PFSK-1 (cell line): ENCODE measurements around the gene GPRIN3.

Experiments used
- POLR2AphosphoS5 ChIP-seq: IDR thresholded peaks from 2 replicates; pipeline ENCODE4 v1.6.1; 2012; ENCODE audit warnings: low read depth, mild to moderate bottlenecking, control low read depth, low read length, moderate library complexity
- REST ChIP-seq, 2 experiments: IDR thresholded peaks; 2 replicates each; pipeline versions ENCODE4 v1.6.1 to v1.8.0; 2011 to 2012; ENCODE audit warnings: low read depth in 2 of 2, low read length in 2 of 2, control low read depth in 1 of 2, inconsistent platforms in 1 of 2, mild to moderate bottlenecking in 1 of 2, moderate library complexity in 1 of 2; ENCODE audit not compliant: insufficient read depth in 1 of 2
- SIN3A ChIP-seq: IDR thresholded peaks from 2 replicates; pipeline ENCODE4 v1.6.1; 2012; ENCODE audit warnings: mild to moderate bottlenecking, low read length, moderate library complexity, borderline replicate concordance; ENCODE audit not compliant: insufficient read depth
- TAF1 ChIP-seq: IDR thresholded peaks from 2 replicates; pipeline ENCODE4 v1.6.1; 2012; ENCODE audit warnings: low read length, control low read depth, borderline replicate concordance; ENCODE audit not compliant: insufficient read depth

GRCh38 chr4:89301902-89302301 lies 5.7 kb downstream of the GPRIN3 start:
- TF ChIP-seq POLR2AphosphoS5 (no peak), TAF1 (no peak), REST (IDR thresholded peaks at IDR 0.05; ENCODE audit: insufficient read depth in 1 of 2, low read depth in 2 of 2, low read length in 2 of 2) (no peak), SIN3A (no peak)
